Left renal cortex interstitium (tissue), 4 donors: ENCODE results near the gene RAE1. TPM values are rescaled to one million over a fixed set of nuclear protein-coding genes. Genes with fewer than 3 reads are reported as not detected.

Experiments
- DNase-seq, 4 donors: peaks; one replicate each; pipeline ENCODE4 v3.0.0-alpha.2; 2013; ENCODE audit warnings: low read depth in 4 of 4, low spot score in 2 of 4, missing footprints in 1 of 4
- polyA plus RNA-seq, 4 donors: library from polyadenylated mRNA; unstranded; fragments of 120-200 nt; gene quantifications; one replicate each; pipeline ENCODE4 v1.2.1, GENCODE V29; 2013; ENCODE audit not compliant: insufficient read length in 4 of 4

RAE1 gene
- polyA plus RNA-seq, 4 donors, result 54.4 to 58.3 (median 55.9) TPM

GRCh38 chr20:57428324-57429158, 77.5 kb downstream of the RAE1 start:
- no peak for DNase-seq

Other genes with a start within 250 kb of the RAE1 start
- 100 to 1,000 TPM in 1 of 4 donors, 10 to 100 TPM in 3; 66.4 to 113 (median 91.3) TPM for gene BMP7, start 84.6 kb upstream of the RAE1 start, polyA plus RNA-seq
- not detected for gene SPO11, start 21.5 kb upstream of the RAE1 start, polyA plus RNA-seq
- 10 to 100 TPM; 24.6 to 43.8 (median 32.4) TPM for gene RBM38, start 40.1 kb downstream of the RAE1 start, polyA plus RNA-seq
- 1 to 10 TPM; 1.0 to 3.6 (median 2.5) TPM for gene CTCFL, start 173.9 kb downstream of the RAE1 start, polyA plus RNA-seq
- 10 to 100 TPM in 3 of 4 donors, 1 to 10 TPM in 1; 4.1 to 18.8 (median 12.1) TPM for gene PCK1, start 209.9 kb downstream of the RAE1 start, polyA plus RNA-seq